HPDE6-E6E7 (cell line): ENCODE results near the gene KREMEN2.

ENCODE experiments used
- DNase-seq: peaks from one replicate; pipeline ENCODE4 v3.0.0; 2011; ENCODE audit warnings: missing footprints; ENCODE audit errors: extremely low spot score

KREMEN2 gene

GRCh38 chr16:2977440-2977839 is 13.4 kb downstream of the KREMEN2 start:
- DNase-seq, result no peak

DNA sequence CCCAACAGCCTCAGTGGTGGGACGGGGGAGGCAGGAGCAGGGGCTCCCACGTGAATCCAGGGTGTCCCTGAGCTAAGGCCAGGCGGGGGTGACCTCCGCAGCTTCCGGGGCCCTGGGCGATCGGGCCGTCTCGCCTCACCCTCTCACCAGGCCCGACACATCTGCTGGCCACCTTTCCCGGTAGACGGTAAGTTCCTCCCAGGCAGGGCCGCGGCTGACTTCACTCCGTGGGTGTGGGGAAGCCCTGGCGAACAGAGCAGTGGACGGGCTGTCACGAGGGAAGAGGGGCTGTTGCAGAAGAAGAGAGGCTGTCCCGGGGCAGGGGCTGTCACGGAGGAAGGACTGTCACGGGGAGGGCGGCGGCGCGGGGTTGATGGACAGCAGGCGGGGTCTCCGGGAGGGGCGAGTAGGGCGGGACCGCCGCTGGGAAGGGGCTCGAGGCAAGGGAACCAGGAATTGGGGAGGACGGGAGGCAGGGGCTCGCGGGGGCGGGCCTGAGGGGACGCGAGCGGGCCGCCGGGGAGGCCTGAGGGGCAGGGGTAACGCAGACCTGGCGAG is 15.7 kb downstream of the KREMEN2 start:
- no peak for DNase-seq

DNA sequence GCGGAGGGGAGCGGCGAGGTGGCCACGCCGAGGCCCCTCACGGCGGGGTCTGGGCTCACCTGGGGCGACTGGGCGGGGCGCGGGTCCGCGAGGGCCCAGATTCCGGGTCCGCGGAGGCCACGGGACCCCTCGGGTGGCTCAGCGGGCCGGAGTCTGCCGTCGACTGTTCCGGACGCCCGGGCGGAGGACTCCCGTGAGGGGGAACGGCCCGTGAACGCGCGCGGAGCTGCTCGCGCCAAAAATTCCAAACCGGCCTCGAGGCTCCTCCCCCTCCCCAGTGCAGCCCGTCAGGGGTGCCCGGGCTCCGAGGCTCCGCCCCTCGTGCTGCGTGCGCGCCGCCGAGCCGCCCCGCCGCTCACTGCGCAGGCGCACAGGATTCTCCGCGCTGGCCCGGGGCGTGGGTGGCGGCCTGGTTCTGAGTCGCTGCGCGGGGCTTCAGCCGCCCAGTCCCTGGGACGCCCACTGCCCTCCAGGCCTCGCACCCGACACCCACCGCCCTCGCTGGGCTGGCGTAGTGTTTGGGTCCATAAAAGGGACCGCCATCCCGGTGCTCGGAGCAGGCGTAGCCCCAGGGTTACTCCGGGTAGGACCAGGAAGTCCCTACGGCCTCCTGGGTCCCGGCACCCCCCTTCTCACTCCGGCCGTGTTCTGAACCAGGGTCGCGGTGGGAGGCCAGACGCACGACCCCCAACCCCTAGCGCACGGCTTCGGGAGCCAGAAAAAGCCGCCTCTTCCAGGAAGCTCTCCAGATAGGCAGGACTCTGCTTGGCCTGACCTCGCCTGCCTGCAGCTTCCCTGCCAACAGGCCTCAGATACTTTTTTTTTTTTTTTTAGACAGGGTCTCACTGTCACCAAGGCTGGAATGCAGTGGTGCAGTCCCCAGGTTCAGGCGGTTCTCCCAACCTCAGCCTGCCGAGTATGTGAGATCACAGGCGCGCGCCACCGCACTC is 16.4 kb downstream of the KREMEN2 start, which contains the start of gene PKMYT1:
TSS of gene PKMYT1 (minus strand) at position 220 of the 950 bp plus-strand sequence. CDS start 789 bp downstream, outside the sequence.
- peak; percentile 99 for DNase-seq

GRCh38 chr16:2981177-2981898 is 17.3 kb downstream of the KREMEN2 start:
- DNase-seq, result no peak

GRCh38 chr16:2981899-2982250 is 17.8 kb downstream of the KREMEN2 start:
- DNase-seq, result no peak

DNA sequence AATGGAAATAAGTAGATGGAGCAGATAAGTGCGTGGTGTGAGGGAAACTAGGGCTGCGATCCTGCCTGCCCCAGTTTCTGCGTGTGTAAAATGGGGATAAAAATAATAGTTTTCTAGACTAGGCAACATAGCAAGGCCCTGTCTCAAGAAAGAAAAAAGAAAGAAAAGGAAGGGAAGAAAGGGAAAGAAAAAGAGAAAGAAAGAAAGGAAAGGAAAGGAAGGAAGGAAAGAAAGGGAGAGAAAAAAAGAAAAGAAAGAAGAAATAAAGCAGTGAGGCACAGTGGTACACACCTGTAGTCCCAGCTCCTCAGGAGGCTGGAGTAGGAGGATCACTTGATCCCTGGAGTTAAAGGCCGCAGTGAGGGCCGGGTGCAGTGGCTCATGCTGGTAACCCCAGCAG is 18.3 kb downstream of the KREMEN2 start:
- no peak for DNase-seq

- DNase-seq, result peak; percentile 88
Observed at GRCh38 chr16:2983706-2984136, 19.6 kb downstream of the KREMEN2 start.

- no peak for DNase-seq
Observed at GRCh38 chr16:2985462-2985861, 21.4 kb downstream of the KREMEN2 start.

GRCh38 chr16:2985893-2986355 is 21.8 kb downstream of the KREMEN2 start:
- no peak for DNase-seq

DNA sequence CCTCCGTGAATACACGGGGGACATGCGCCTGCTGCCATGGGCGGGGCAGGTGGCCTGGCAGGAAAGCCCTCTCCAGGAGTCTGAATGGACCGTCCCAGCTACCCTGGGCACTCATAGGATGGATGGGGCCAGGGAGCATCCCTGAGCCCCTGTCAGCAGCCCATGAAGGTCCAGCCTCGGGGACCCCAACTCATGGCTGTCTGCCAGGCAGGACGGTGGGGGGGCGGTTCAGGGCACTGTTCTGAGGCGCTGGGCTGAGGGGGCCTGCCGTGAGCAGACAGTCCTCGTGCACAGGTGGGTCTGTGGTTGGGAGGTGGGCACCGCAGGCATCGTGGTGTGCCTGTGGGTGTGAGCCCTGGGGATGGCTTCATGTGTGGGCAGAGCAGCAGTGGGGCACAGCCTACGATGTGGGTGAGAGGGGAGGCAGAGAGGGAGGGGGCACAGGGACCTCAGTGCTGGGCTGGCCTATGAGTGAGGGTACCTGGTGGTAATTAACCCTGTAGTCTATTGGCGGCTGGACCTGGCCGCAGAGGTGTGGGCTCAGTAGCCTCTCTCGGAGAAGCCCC is 22.6 kb downstream of the KREMEN2 start:
- DNase-seq, result no peak

- no peak for DNase-seq
Observed at GRCh38 chr16:2987286-2987685, 23.2 kb downstream of the KREMEN2 start.

GRCh38 chr16:2987833-2988232 is 23.8 kb downstream of the KREMEN2 start:
- no peak for DNase-seq

GRCh38 chr16:2988590-2989099 is 24.6 kb downstream of the KREMEN2 start:
- no peak for DNase-seq

DNA sequence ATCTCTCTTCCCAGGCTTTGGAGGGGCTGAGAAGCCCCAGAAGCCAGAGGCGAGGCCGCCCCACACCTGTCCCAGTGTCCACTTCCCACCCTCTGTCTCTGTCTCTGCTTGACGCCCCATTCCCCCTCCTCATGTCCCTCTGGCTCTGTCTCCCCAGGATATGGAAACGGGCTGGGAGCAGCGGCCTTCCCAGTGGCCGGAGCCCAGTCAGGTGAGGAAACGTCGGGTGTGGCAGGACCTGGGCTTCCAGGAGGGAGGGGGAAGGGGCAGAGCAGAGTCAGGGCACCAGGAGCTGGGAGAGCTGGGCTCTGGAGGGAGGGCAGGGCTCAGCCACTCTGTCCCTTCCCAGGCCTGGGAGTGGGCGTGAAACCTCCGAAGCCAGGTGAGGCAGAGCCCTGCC is 26.8 kb downstream of the KREMEN2 start:
- DNase-seq, result no peak

DNA sequence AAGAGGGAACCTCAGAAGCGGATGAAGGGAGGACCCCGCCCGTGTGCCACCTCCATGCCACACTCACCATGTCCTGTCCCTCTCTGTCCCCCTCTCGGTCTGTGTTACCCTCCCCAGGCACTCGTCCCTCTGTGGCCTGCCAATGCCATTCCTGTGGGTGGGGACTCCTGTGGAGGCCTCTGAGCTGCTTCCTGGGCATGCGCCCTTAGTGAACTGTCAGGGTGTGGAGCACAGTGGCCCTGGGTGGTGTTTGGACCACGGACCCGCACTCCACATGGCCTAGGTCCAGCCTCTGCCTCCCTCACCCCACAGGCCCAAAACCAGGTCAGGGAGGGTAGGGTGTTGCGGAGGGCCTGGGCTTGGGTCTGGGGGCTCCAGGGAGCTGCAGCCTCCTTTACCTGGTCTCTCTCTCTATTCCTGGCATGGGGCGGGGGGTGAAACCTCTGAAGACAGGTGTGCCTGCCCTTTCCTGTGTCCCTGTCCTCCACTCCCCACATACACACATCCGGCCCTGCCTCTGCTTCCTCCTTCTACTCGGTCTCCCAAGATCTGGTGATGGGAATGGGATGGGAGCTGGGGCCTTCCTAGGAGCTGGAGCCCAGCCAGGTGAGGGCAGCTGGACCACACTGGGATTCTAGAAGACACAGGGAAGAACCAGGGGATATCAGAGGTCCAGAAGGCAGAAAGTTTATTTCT is 27.6 kb downstream of the KREMEN2 start:
- no peak for DNase-seq

DNA sequence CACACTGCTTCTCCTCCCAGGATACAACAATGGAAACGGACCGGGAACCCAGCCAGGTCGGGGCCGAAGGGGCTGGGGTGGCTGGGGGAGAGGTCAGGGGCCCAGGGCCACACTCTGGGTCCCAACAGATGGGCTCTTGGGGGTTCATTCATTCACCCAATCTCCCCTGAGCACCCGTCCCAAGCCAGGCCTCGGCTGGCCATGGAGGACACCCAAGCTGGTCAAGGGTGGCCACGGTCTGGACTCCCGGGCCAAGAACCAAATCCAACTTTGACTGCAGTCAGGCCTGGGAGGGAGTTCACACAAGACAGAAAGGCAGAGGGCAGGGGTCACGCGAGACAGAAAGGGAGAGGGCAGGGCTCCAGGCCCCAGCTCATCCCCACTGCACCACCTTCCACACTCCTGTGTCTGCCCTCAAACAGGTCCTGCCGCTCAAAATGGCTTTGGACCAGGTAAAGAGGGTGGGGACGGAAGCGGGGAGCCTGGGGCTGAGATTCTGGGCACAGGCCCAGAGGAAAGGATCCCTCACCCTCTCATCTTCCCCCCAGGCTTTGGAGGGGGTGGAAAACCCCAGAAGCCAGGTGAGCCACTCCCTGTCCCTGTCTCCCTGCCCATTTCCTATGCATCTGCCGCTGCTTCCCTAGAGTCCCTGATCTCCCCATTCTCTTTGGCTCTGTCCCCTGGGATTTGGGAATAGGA is 28.5 kb downstream of the KREMEN2 start:
- DNase-seq, result peak; percentile 72

GRCh38 chr16:2996298-2996697 is 32.2 kb downstream of the KREMEN2 start:
- no peak for DNase-seq

DNA sequence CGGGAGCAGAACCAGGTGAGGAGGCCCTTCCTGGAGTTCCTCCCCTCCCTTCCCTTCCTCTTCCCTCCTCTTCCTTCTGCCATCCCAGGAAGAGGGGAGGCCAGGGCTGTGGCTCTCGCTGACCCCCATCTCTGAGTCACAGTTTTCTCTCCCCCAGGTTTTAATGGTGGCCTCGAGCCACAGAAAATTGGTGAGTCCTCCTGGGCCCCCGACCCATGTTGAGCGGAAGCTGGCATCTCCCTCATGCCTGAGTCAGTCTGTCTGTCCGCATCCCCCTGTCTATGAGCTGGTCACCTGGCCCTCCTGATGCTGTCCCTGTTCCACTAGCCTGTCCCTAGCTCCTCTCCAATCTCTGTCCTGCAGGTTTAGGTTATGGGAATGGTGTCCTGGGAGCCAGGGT is 35.9 kb downstream of the KREMEN2 start:
- no peak for DNase-seq

DNA sequence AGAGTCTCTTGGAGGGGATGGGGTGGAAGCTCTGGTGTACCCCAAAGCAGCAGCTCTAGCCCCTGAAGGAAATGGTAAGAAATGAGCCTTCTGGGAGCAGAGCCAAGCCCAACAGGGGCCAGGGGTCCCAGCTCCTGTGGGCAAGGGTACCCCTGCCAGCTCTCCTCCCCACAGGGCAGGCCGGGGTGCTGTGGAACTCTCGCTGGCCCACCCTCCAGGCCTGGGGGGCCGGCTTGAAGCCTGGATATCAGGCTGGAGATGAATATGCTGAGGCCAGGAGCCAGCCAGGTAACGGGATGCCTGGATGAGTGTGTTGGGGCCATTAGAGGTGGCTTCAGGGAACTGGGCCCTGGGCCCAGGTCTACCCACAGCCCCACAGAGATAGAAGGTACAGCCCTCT is 36.5 kb downstream of the KREMEN2 start:
- no peak for DNase-seq

GRCh38 chr16:3001316-3001715 is 37.2 kb downstream of the KREMEN2 start:
- no peak for DNase-seq
